GM18870 (cell line): ENCODE data around the gene ZNF79.
A peak's percentile ranks its signal among the peaks of the same experiment; 100 is the strongest.

Experiments used
- ATAC-seq: cut with Tn5 transposase; IDR thresholded peaks from one replicate; pipeline ENCODE4 v1.9.1; 2021; ENCODE audit warnings: moderate library complexity; ENCODE audit not compliant: unreplicated experiment

The ZNF79 gene

DNA sequence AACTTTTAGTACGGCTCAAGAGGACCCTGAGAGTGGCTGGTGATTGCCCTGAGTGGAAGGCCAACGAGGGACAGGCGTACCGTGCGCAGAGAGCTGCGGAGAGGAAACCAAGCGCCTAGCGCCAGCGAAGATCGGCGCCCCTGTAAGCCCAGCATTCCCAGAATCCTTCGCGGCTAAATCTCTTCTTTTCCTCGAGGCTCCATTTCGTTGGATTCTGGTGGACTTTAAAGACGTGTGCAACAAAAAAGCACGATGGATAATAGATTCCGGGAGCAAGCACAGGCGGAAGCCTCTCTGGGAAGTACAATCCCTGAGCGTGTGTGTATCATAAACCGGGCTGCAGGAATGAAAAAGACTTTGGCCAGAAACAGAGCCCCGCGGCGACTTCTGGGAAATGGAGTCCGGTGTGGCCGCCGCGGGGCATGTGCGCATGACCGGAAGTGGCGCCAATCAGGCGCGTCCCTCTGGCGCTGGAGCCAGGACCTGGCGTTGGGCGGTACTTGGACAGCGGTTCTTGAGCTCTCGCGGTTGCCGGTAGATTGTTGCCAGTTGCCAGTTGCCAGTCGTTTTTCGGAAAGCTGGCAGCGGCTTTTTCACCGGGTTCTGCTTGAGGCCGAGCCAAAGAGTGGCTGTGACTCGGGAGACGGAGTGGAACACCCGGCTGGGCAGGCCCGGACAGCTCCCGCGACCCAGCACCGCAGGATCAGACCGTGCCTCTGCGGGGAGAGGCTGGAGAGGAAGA, at the start of gene ZNF79:
Gene ZNF79, plus strand, starts transcription at position 449 of the 742 bp plus-strand sequence. CDS start 406 bp downstream, outside the sequence.
- peak; percentile 60 for ATAC-seq

DNA sequence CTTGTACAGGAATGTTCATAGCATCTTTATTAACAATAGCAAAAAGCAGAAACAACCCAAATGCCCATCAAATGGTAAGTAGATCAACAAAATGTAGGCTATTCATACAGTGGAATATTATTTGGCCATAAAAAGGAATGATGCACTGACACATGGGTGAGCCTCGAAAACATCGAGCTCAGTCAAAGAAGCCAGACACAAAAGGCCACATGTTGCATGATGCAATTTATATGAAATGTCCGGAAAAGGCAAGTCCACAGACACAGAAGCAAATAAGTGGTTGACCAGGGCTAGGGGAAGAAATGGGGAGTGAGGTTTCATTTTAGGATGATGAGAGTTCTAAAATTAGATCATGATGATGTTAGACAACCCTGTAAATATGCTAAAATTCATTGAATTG, 43.7 kb upstream of the ZNF79 start:
- ATAC-seq = no peak

DNA sequence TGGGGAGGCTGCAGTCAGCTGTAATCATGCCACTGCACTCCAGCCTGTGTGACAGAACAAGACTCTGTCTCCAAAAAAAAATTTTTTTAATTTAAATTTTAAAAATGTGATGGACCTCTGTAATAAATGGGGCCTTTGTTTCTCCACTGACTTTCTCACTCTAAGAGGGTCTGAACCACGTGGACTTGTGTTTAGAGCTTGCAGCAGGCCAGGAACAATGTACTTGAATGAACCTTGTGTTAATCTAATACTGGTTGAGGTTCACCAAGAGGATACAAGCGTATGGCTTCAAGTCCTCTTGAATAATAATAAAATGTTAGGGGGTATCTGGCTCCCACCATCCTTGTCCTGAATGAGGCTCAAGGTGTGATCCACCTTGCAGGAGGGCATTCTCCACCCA, 41.6 kb upstream of the ZNF79 start:
- ATAC-seq = no peak

DNA sequence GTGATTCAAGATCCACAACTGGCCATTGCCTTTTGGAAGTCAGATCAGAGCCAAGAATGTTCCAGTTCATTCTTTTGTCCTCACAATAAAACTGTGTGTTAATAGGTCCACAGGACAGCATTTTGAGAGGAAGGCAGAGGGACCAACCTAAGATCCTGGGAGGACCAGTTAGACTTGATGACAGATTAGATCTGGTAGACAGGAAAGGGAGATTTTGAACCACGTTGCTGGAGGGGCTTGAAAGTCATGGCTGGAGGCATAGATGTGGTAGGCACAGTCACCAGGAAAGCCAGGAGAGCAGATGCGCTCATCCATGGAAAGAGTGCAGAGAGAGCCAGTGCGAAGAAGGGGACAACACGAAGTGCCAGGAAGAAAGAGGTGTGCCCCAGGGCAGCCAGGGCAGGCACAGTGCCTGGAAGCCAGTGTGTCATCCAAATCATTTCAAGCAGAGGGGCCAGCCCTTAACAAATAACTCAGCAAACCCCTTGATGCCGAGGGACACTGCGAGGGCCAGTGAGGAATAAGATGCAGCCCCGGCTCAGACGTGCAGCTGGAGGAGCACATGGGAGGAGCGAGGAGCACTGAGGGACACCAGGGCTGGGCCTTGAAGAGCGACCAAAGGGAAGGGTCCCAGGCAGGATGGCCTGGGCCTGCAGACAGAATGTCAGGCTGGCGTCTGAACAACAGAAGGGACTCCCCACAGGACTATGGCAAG, 40.0 kb upstream of the ZNF79 start:
- no peak for ATAC-seq

DNA sequence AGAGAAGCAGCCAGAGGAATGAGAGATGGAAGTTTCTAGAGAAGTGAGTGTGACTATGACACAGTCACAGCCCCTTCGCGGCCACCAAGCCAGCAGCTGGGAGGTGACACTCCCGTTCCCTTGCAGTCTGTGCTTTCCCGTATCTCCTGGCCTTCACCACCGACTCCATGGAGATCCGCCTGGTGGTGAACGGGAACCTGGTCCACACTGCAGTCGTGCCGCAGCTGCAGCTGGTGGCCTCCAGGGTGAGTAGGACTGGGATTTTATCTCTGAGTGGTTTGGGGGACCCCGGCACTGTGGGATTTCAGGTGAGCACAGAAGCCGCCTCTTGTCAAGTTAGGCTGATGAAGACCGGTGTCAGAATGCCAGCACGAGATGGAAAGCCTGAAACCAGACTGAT, 39.3 kb upstream of the ZNF79 start:
- no peak for ATAC-seq

DNA sequence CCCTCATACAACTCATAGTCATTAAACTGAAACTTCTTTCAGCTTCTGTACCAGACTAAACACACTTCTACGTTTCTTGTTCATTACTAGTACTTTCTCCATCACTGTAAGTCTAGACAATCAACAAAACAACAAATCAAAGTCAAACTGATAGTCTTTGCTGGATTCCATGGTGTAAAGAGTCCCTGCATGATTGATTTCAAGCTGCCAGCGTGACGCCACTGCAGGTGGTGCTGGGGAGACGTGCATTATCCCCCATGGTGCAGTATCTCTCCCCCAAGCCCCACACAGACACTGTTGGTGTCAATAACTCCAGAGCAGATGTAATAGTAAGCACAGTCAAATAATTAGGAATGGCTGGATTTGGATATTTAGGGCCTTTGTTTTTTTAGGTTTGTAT, 37.9 kb upstream of the ZNF79 start:
- ATAC-seq = no peak

DNA sequence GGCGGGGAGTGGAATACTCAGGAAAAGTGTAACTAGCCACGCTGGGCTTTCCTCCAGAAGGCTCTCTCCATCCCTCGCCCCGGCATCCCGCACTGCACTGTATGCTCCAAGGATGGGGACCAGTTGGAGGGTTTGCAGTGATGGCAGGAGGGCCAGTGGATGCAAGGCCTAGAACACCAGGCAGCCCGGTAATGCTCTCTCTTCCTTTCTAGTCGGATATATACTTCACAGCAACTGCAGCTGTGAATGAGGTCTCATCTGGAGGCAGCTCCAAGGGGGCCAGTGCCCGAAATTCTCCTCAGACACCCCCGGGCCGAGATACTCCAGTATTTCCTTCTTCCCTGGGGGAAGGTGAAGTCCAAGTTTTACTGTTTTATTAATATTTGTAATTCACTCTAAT, 37.2 kb upstream of the ZNF79 start:
- ATAC-seq = no peak

DNA sequence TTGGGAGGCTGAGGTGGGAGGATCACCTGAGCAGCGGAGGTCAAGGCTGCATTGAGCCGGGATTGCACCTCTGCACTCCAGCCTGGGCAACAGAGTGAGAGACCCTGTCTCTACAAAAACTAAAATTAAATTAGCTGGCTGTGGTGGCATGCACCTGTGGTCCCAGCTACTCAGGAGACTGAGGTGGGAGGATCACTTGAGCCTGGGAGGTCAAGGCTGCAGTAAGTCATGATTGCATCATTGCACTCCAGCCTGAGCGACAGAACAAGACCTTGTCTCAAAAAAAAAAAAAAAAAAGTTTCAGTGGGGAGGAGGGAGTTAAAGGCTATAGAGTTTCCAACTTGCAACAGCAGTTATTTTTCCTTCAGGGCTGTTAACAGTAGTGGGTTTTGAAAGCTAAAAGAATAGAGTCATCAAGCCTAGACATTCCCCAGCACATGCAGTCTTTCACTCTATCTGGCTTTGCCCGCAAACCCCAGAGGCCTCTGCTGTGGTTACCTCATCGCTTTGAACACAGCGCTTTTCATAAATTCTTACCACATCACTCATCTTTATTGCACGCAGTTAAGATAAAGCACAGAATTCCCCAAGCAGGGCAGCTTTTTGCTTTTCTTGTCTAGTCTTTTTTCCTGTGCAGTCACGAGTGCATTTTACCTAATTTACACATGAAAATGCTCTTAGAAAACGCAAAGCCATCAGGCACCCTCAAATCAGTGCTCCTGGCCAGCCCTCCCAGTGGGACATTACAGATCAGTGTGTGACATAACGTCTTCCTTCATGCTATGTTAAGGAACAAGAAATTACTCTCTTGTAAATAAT, 35.9 kb upstream of the ZNF79 start:
- peak; percentile 76 for ATAC-seq

DNA sequence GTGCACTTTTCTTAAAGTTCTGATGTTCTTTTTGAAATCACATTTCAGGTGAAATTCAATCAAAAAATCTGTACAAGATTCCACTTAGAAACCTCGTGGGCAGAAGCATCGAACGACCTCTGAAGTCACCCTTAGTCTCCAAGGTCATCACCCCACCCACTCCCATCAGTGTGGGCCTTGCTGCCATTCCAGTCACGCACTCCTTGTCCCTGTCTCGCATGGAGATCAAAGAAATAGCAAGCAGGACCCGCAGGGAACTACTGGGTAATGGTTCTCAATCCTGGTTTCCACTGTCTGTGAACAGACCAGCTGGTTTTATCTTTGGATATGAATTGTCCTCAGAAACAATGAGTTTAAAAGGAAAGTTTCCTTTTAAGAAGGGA, 35.3 kb upstream of the ZNF79 start:
- no peak for ATAC-seq

DNA sequence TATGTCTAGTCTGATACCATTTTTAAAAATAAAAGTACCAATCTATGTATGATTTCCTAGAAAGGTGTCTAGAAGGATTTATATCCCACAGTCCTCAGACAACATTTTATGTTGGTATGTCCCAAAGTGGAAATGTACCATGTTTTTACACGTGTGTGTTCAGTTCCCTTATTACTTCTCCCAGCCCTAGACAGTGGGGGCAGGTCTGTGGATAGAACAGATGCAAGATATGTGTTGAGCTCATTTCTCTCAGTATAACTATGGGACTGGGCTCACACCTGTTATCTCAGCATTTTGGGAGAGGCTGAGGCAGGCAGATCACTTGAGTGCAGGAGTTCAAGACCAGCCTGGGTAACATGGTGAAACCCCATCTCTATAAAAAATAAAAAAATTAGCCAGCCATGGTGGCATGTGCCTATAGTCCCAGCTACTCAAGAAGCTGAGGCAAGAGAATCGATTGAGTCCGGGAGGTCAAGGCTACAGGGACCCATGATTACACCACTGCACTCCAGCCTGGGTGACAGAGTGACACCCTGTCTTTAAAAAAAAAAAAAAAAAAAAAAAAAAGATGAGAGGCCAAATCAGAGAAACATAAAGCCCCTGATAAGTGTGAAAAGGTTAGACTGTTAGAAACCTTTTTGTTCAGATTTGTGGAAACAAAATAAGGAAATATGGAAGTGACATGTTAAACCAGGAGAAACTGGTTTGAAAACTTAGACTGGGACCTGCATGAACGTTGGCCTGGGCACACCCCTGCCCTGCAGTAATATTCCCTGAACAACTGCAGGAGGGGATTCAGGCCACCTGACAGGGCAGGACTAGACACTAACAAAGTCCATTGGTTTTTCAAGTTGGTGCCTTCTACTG, 34.6 kb upstream of the ZNF79 start:
- ATAC-seq = no peak

DNA sequence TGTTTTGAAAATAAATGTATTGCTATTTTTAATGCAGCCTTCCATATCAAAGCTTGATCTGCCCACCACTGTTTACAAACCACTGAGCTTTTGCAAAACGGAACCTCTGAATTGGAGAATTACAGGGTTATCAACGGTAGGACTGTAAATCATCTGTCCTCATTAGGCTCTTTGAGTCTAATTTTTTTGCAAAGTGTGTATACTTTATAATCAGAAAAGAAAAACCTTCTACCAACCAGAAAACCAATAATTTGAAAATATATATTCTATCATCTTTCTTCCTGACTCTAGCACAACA, 34.0 kb upstream of the ZNF79 start:
- no peak for ATAC-seq

DNA sequence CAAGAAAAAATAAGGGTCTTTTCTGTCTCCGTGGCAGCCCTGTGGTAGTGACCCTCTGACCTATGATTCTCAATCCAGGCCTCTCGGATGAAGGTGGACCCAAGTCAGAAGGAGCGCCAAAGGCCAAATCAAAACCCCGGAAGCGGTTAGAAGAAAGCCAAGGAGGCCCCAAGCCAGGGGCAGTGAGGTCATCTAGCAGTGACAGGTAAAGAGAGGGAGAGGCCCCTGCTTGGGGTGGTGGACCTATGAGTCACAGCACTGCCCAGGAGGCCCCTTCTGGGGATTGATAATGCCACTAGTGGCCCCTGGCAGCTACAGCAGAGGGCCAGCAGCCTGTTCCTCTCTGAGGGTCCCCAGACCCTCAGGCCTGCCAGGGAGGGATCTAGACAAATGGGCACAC, 33.6 kb upstream of the ZNF79 start:
- ATAC-seq = no peak

DNA sequence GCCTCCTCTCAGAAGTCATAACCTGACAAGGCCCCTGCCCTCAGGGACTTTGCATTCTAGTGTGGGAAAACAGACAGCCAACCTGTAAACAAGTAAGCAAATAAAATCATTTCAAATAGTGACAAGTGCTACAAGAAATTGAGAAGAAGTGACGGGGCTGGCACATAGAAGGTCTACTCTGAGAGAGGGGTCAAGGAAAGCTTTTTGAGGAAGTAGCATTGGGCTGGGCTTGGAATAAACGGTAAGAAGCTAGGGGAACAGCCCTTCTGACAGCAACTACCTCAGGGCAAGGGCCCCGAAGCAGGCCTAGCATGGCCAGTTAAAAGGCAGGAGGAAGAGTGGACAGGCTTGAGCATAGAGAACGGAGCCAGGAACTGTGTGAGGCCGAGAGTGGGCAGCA, 32.0 kb upstream of the ZNF79 start:
- ATAC-seq = no peak

DNA sequence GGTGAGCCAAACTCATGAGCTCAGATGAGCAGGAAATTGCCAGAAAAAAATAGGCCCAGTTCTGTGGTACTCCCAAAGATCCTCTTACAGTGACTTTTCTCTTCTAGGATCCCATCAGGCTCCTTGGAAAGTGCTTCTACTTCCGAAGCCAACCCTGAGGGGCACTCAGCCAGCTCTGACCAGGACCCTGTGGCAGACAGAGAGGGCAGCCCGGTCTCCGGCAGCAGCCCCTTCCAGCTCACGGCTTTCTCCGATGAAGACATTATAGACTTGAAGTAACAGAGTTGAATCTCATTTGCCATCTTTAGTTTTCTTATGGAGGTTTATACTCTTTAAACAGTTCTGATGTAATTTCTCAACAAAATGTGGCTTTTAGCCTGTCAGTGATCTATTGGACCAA, 31.2 kb upstream of the ZNF79 start:
- no peak for ATAC-seq

DNA sequence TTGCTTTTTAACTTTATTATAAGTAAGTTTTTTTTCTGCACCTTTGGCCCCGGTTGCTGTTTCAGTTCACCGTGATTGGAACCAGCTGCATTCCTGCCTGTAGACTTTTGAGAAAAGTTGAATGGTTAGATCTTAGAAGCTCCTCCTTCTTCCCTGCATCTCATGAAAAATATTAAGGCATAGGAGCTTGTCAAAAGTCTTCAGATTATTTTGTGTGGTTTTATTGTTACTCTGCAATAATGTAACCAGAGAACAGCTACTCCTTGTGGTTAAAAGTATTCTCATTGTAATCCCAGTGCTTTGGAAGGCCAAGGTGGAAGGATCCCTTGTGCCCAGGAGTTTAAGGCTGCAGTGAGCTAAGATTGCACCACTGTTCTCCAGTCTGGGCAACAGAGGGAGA, 30.5 kb upstream of the ZNF79 start:
- ATAC-seq = no peak

DNA sequence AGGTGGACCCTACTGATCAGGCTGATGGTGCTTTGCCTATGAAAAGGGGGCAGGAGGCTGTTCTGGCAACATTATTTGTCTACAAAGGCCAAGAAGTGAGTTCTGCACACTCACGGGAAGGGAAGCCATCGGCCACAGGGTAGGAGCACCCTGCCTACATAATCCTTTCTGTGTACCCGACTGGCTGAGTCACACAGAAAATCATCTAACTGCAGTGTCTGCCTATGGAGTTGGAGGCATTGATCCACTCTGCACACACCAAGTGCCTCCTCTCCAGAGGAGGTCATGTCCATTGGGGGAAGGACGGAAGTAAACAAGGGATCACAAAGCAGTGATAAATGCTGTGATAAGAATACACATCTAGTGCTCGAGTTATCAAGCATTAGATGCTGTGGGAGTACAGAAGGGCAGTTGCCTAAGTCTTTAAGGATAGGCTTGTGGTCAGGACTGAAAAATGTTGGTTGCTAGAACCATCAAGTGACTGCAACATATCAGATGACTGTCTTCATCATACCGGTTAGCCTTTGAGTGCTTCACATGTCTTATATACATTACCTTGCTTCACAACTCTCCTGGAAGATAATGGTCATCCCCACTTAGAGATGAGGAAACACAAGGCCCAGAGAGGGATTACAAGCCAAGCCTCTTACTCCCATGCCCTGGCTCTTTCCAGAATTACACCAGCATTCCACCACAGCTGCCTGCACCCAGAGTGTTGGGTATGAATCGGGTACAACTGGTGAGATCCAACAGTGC, 28.5 kb upstream of the ZNF79 start:
- ATAC-seq = no peak

DNA sequence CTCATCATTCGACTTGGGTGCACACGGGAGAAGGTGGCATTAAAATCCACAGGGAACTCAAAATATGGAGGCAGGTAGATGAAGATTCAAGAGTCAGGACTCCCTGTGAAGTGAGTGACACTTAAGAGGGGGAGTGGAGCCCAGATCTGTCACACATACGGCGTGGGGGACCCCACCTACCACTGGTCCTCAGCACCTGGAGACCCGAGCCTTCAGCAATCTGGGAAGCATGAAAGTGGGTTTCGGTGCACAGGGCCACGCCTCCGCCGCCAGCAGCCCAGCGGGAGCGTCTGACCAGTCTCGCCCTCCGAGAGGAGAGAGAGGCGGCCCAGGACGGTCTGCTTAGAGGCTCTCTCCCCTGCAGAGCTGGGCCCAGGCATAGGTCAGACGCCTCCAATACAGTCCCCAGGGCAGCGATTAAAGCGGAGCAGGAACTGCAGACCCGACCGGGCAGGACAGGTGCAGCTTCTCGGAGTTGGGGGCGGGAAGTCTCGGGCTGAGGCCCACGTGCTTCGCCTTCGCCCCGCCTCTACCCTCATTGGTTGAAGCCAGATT, 27.9 kb upstream of the ZNF79 start:
- no peak for ATAC-seq

DNA sequence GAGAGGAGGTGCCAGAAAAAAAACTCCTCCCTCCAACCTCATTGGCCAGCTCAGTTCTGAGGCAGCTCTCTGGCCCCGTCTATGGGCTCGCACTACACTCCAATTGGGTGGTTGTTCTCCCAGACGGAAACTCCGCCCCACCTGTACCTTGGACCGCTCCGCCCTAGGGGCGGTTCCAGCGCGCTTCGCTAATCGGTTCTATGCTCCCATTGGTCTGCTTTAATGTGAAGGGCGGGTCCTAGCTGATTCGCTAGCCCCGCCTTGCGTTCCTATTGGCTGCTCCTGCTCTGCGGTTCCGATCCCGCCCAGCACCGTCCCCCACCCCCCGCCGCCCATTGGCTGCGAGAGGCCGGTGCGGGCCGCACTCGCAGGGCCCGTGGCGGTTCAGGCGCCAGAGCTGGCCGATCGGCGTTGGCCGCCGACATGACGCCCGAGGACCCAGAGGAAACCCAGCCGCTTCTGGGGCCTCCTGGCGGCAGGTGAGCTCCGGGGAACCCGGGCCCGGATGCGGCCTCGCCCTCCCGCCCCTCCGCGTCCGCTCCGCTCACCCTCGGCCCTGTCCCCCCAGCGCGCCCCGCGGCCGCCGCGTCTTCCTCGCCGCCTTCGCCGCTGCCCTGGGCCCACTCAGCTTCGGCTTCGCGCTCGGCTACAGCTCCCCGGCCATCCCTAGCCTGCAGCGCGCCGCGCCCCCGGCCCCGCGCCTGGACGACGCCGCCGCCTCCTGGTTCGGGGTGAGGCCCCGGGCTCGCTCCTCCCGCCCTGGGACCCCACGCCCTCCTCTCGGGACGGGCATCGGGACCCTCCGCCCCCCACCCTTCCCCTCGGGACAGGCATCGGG, 27.2 kb upstream of the ZNF79 start, which contains the start of gene SLC2A8:
Gene SLC2A8, plus strand, starts transcription at position 362 of the 838 bp plus-strand sequence. Its CDS starts 62 bp downstream, at position 424.
- peak; percentile 97 for ATAC-seq
